ENCODE measurements around the gene TEX53.

TEX53 gene

GRCh38 chr9:114680259-114681001, 22.8 kb upstream of the TEX53 start:
- DNase-seq = no peak

- DNase-seq = no peak
Measured at GRCh38 chr9:114678795-114679194, 21.2 kb upstream of the TEX53 start.

GRCh38 chr9:114678130-114678529, 20.5 kb upstream of the TEX53 start:
- no peak for DNase-seq

- peak in 2 of 56 donors; percentile 10 to 26 for DNase-seq
Measured at GRCh38 chr9:114677418-114677817, 19.8 kb upstream of the TEX53 start.

GRCh38 chr9:114676901-114677300, 19.3 kb upstream of the TEX53 start:
- DNase-seq = no peak

- no peak for DNase-seq
Measured at GRCh38 chr9:114674798-114675540, 17.4 kb upstream of the TEX53 start.

GRCh38 chr9:114674076-114674797, 16.6 kb upstream of the TEX53 start:
- no peak for DNase-seq

GRCh38 chr9:114671605-114672004, 14.0 kb upstream of the TEX53 start:
- no peak for DNase-seq

GRCh38 chr9:114669961-114670360, 12.4 kb upstream of the TEX53 start:
- DNase-seq = no peak

- no peak for DNase-seq
Measured at GRCh38 chr9:114668146-114668545, 10.5 kb upstream of the TEX53 start.

- DNase-seq = no peak
Measured at GRCh38 chr9:114666851-114667250, 9.2 kb upstream of the TEX53 start.

- DNase-seq = no peak
Measured at GRCh38 chr9:114666401-114666800, 8.8 kb upstream of the TEX53 start.

GRCh38 chr9:114664181-114664580, 6.6 kb upstream of the TEX53 start:
- no peak for DNase-seq

- peak in 30 of 56 donors; percentile 6 to 65 (median 20) for DNase-seq
Measured at GRCh38 chr9:114662081-114662989, 4.7 kb upstream of the TEX53 start.

GRCh38 chr9:114656301-114656700, 1.3 kb downstream of the TEX53 start:
- no peak for DNase-seq

GRCh38 chr9:114655689-114656088, 1.9 kb downstream of the TEX53 start:
- DNase-seq = no peak

- DNase-seq = peak in 47 of 56 donors; percentile 8 to 82 (median 39)
Measured at GRCh38 chr9:114653556-114654159, 3.9 kb downstream of the TEX53 start.

GRCh38 chr9:114652776-114653555, 4.6 kb downstream of the TEX53 start:
- no peak for DNase-seq

- DNase-seq = no peak
Measured at GRCh38 chr9:114643896-114644295, 13.7 kb downstream of the TEX53 start.

- DNase-seq = no peak
Measured at GRCh38 chr9:114643001-114643400, 14.6 kb downstream of the TEX53 start.

All from amygdala (tissue), 56 donors.